HCT116 (cell line): ENCODE results near the gene ILDR2. TPM values are rescaled to one million over a fixed set of nuclear protein-coding genes. Genes with fewer than 3 reads are reported as not detected.

Experiments used
- ATAC-seq: fragments of 200-7000 bp; cut with Tn5 transposase; 2 replicates; pipeline ENCODE4 v1.9.1; 2020; ENCODE audit warnings: mild to moderate bottlenecking, moderate library complexity
- BruUV-seq: library from RNA; stranded (reverse); fragments of 400-500 nt; replicated peaks from 2 replicates; lab custom pipeline; 2021; lab: Mats Ljungman, UMichigan
- CTCF ChIA-PET: fragments of 300-600 bp; sonication (Branson Sonifier 250); formaldehyde crosslinking; loops from one replicate; lab custom pipeline; 2021; ENCODE audit warnings: antibody characterized with exemption; lab: Charles Lee
- POLR2A ChIA-PET: fragments of 300-600, 350-600 bp; sonication (Branson Sonifier 250); formaldehyde crosslinking; loops from one replicate; lab custom pipeline; 2021; ENCODE audit warnings: antibody characterized with exemption; lab: Charles Lee
- RAD21 ChIA-PET, 2 experiments: fragments of 300-600 bp; sonication (Branson Sonifier 250); formaldehyde crosslinking; loops; one replicate each; lab custom pipeline; 2023; ENCODE audit warnings: low total read pairs in 2 of 2; ENCODE audit not compliant: uncharacterized antibody in 2 of 2, unreplicated experiment in 2 of 2, low non-redundant PET in 1 of 2; lab: Charles Lee
- DNase-seq: peaks from one replicate; pipeline ENCODE4 v3.0.0-alpha.2; 2010; ENCODE audit warnings: low read depth, low spot score
- H2AFZ ChIP-seq: fragments of 200-600 bp; shearing (Covaris generic), sonication (generic); 2 replicates; pipeline ENCODE4 v1.6.1; 2017; ENCODE audit warnings: low read depth, mixed run types, mixed read lengths, antibody characterized with exemption, low read length; ENCODE audit not compliant: poor library complexity, severe bottlenecking
- H3K27ac ChIP-seq: 2 replicates; pipeline ENCODE4 v1.5.1; 2012; ENCODE audit warnings: low read depth, low read length
- H3K27me3 ChIP-seq: fragments of 200-600 bp; sonication (generic); 2 replicates; pipeline ENCODE4 v1.6.1; 2016; ENCODE audit warnings: mixed run types, low read length, mixed read lengths; ENCODE audit not compliant: insufficient read depth
- H3K36me3 ChIP-seq, 2 experiments: fragments of 200-500 bp in 1 of 2; fragments of 200-600 bp in 1 of 2; sonication (Bioruptor generic) in 1 of 2; sonication (generic) in 1 of 2; 2 replicates each; pipeline versions ENCODE4 v1.5.1 to v1.6.1; 2014 to 2016; ENCODE audit warnings: low read length in 2 of 2, inconsistent platforms in 1 of 2, mixed read lengths in 1 of 2, mixed run types in 1 of 2; ENCODE audit not compliant: insufficient read depth in 2 of 2, control insufficient read depth in 1 of 2
- H3K4me1 ChIP-seq, 2 experiments: fragments of 200-600 bp in 1 of 2; sonication (generic) in 1 of 2; 2 replicates each; pipeline versions ENCODE4 v1.5.1 to v1.6.1; 2012 to 2017; ENCODE audit warnings: low read length in 2 of 2, inconsistent platforms in 1 of 2, mild to moderate bottlenecking in 1 of 2, mixed read lengths in 1 of 2, mixed run types in 1 of 2, moderate library complexity in 1 of 2; ENCODE audit not compliant: insufficient read depth in 2 of 2, control insufficient read depth in 1 of 2
- H3K4me2 ChIP-seq: fragments of 200-600 bp; sonication (generic); 2 replicates; pipeline ENCODE4 v1.6.1; 2017; ENCODE audit warnings: mixed run types, low read length, mixed read lengths
- H3K4me3 ChIP-seq, 2 experiments: fragments of 200-600 bp in 1 of 2; sonication (generic) in 1 of 2; replicated peaks in 1 of 2; 2 replicates each; pipeline ENCODE4 v1.5.1; 2011 to 2016; ENCODE audit warnings: low read length in 2 of 2, control low read depth in 1 of 2, low read depth in 1 of 2, mild to moderate bottlenecking in 1 of 2, mixed read lengths in 1 of 2, mixed run types in 1 of 2
- H3K79me2 ChIP-seq: fragments of 200-600 bp; sonication (generic); 2 replicates; pipeline ENCODE4 v1.6.1; 2017; ENCODE audit warnings: mild to moderate bottlenecking, mixed run types, low read length, moderate library complexity, mixed read lengths; ENCODE audit not compliant: insufficient read depth
- H3K9ac ChIP-seq: fragments of 200-600 bp; sonication (generic); 2 replicates; pipeline ENCODE4 v1.6.1; 2016; ENCODE audit warnings: low read length, mixed read lengths
- H3K9me2 ChIP-seq: fragments of 200-600 bp; sonication (generic), shearing (Covaris generic); 2 replicates; pipeline ENCODE4 v1.6.1; 2017; ENCODE audit warnings: mixed run types, mild to moderate bottlenecking, moderate library complexity; ENCODE audit not compliant: insufficient read depth
- H3K9me3 ChIP-seq, 2 experiments: fragments of 200-500 bp in 1 of 2; fragments of 200-600 bp in 1 of 2; sonication (Bioruptor generic) in 1 of 2; sonication (generic) in 1 of 2; 2 replicates each; pipeline ENCODE4 v1.6.1; 2014 to 2017; ENCODE audit warnings: low read length in 2 of 2, mixed read lengths in 2 of 2, inconsistent platforms in 1 of 2, low read depth in 1 of 2, mild to moderate bottlenecking in 1 of 2, mixed run types in 1 of 2, moderate library complexity in 1 of 2; ENCODE audit not compliant: control insufficient read depth in 1 of 2, insufficient read depth in 1 of 2
- H4K20me1 ChIP-seq: fragments of 200-600 bp; sonication (generic), shearing (Covaris generic); 2 replicates; pipeline ENCODE4 v1.6.1; 2017; ENCODE audit warnings: mixed run types, mild to moderate bottlenecking, moderate library complexity; ENCODE audit not compliant: insufficient read depth
- CBX3 ChIP-seq: IDR thresholded peaks from 2 replicates; pipeline ENCODE4 v1.6.1; 2012; ENCODE audit warnings: low read depth
- EZH2phosphoT487 ChIP-seq: fragments of 200-600 bp; IDR thresholded peaks from 2 replicates; pipeline ENCODE4 v1.6.1; 2018; ENCODE audit warnings: antibody characterized with exemption, borderline replicate concordance
- FOSL1 ChIP-seq: IDR thresholded peaks from 2 replicates; pipeline ENCODE4 v1.6.1; 2012; ENCODE audit warnings: low read depth
- SRF ChIP-seq: IDR thresholded peaks from 2 replicates; pipeline ENCODE4 v1.6.1; 2012; ENCODE audit warnings: low read depth
- TCF7L2 ChIP-seq: IDR thresholded peaks from 2 replicates; pipeline ENCODE4 v1.7.0; 2011; ENCODE audit warnings: borderline replicate concordance, inconsistent platforms; ENCODE audit not compliant: insufficient read depth, insufficient read length; ENCODE audit errors: extremely low read depth
- ZNF274 ChIP-seq: fragments of 200-500 bp; sonication (Bioruptor generic); IDR thresholded peaks from 2 replicates; pipeline ENCODE4 v1.6.1; 2014; ENCODE audit warnings: mild to moderate bottlenecking, low read depth, low read length, inconsistent platforms
- intact Hi-C: fragments of 100-400 bp; cut with micrococcal nuclease; formaldehyde crosslinking; loops from 2 replicates; pipeline ENCODE4 v1.10.0; 2022
- total RNA-seq: library from RNA; stranded (reverse); gene quantifications from one replicate; pipeline ENCODE4 v1.2.1, GENCODE V29; 2021; ENCODE audit not compliant: unreplicated experiment
- TF ChIP-seq, protein P1 (sequence below): IDR thresholded peaks from 2 replicates; pipeline ENCODE4 v1.6.1; 2012
- TF ChIP-seq, protein P2 (sequence below): IDR thresholded peaks from 2 replicates; pipeline ENCODE4 v1.6.1; 2012

ILDR2 gene
- total RNA-seq, 1 experiment from 2014 or later = 2.4 TPM

DNA sequence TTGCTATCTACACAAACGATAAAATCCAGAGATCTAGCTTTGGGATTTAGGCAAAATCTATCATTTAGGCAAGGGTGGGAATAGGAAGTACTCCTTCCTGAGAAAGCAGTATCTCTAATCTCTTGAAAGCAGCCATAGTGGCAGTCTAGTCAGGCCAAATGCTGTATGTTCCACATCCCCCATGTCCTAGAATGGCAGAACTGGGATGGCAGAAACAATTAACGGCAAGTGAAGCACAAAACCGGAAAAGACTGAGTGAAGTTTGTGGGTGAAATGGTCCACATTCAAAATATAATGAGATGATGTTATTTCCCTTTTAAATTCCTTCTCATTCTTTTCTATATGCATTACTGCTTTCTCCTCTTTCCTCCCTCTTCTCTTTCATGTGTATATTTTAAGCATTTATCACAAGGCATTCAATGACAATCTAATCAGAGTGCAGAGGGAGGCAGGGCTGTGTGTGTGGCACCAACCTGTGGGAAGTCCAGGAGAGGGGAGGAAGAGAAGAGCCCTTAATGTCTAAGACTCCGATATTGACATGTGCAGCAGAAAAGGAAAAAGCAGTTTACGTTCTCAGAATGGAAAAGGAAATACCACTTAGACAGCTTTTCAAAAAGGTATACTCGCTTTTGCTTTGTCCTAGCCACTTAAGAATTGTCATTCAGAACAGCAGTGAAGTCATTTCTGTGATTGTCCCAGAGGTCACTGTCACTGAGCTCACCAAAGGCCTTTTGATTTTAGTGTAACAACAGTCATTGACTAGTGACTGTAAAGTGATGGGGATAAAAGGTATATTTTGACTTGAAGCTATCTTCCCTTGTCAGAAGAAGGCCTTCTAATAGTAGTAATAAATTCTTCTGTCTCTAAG, 57.0 kb downstream of the ILDR2 start:
- ATAC-seq (no peak), DNase-seq (no peak)
- Histone ChIP-seq H3K4me2 (no peak overlapping the region), H3K9ac (no peak overlapping the region), H3K27me3 (no peaks in the 10 kb centered on the region), H2AFZ (no peak overlapping the region), H3K27ac (no peak overlapping the region), H3K36me3 (no peaks in the 10 kb centered on the region), H4K20me1 (no peaks in the 10 kb centered on the region), H3K79me2 (no peaks in the 10 kb centered on the region), H3K4me1 (peaks cover 0 to 29% of the 10 kb centered on the region in 2 experiments; a peak in 2 of 4 replicates), H3K4me3 (no peak overlapping the region), H3K9me3 (no peaks in the 10 kb centered on the region), H3K9me2 (no peaks in the 10 kb centered on the region)
- ChIA-PET CTCF (interaction anchor here (1.7 kb wide), 1 partner anchor 8 kb away, joined by 8 read pairs; no protein-coding TSS in a partner anchor), RAD21 (no interaction called here), POLR2A (no interaction called here)
- TF ChIP-seq EZH2phosphoT487 (no peak), TCF7L2 (no peak), ZNF274 (no peak), CBX3 (no peak), FOSL1 (no peak), SRF (no peak)
- TF ChIP-seq, protein P1, sequence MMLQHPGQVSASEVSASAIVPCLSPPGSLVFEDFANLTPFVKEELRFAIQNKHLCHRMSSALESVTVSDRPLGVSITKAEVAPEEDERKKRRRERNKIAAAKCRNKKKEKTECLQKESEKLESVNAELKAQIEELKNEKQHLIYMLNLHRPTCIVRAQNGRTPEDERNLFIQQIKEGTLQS = no peak
- TF ChIP-seq, protein P2, sequence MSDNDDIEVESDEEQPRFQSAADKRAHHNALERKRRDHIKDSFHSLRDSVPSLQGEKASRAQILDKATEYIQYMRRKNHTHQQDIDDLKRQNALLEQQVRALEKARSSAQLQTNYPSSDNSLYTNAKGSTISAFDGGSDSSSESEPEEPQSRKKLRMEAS = no peak
- intact Hi-C loops = no loop called here
- BruUV-seq = no TSS peak
